Measurements from ENCODE around the gene ABCA9.

Gene ABCA9

GRCh38 chr17:69043098-69043734, 17.5 kb downstream of the ABCA9 start:
- no peaks in the 10 kb centered on the region for H3F3A ChIP-seq (ENCODE audit: insufficient read depth)
- H3K4me3 ChIP-seq (ENCODE audit: insufficient read depth, low read length, poor library complexity, severe bottlenecking): no peak overlapping the region
- no peak overlapping the region for H2AFZ ChIP-seq (ENCODE audit: low read depth, low read length, severe bottlenecking)
- no peak overlapping the region for H3K9ac ChIP-seq (ENCODE audit: low read length)
- no peaks in the 10 kb centered on the region for H3K36me3 ChIP-seq (ENCODE audit: low read length)
- H3K27me3 ChIP-seq (ENCODE audit: low read length): no peaks in the 10 kb centered on the region
- no peaks in the 10 kb centered on the region for H3K79me2 ChIP-seq (ENCODE audit: insufficient read depth, low read length)
- no peaks in the 10 kb centered on the region for H4K20me1 ChIP-seq (ENCODE audit: low read depth, low read length)
- no peaks in the 10 kb centered on the region for H3K9me3 ChIP-seq (ENCODE audit: insufficient read depth, low read length)
- no peak for TF ChIP-seq EZH2phosphoT487 (conservative IDR thresholded peaks at IDR 0.05; ENCODE audit: low read length)
- no peak for TF ChIP-seq CTCF (IDR thresholded peaks at IDR 0.05; ENCODE audit: insufficient read depth, low read length, poor library complexity, severe bottlenecking)
- no peak overlapping the region for H3K4me2 ChIP-seq (ENCODE audit: low read depth, low read length, poor library complexity, severe bottlenecking)
- no peaks in the 10 kb centered on the region for H3K9me2 ChIP-seq (replicated peaks; ENCODE audit: insufficient read depth, low read length)
- H3K27ac ChIP-seq (ENCODE audit: low read depth, low read length): no peak overlapping the region

DNA sequence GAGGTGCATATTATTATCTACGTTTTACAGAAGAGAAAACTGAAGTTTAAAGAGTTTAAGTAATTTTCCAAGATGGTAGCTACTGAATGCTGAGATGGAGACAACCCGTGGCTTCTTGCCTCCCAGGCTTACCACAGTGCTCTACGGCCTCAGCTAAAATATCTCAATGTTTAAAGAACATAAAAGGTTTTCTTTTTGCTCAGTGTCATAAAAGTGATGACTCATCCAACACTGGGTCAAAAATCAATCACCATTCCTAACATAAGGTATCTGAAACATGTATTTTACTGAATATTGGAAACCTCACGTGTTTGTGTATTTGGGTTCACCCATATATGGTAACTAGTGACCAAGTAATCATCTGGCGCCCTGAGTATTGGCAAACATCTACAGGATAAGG, 18.4 kb downstream of the ABCA9 start:
- Histone ChIP-seq H3K9me2 (replicated peaks; ENCODE audit: insufficient read depth, low read length) (no peaks in the 10 kb centered on the region), H3F3A (ENCODE audit: insufficient read depth) (no peaks in the 10 kb centered on the region), H4K20me1 (ENCODE audit: low read depth, low read length) (no peaks in the 10 kb centered on the region), H3K79me2 (ENCODE audit: insufficient read depth, low read length) (no peaks in the 10 kb centered on the region), H3K4me3 (ENCODE audit: insufficient read depth, low read length, poor library complexity, severe bottlenecking) (no peak overlapping the region), H3K27me3 (ENCODE audit: low read length) (no peaks in the 10 kb centered on the region), H3K36me3 (ENCODE audit: low read length) (no peaks in the 10 kb centered on the region), H3K4me2 (ENCODE audit: low read depth, low read length, poor library complexity, severe bottlenecking) (no peak overlapping the region), H3K27ac (ENCODE audit: low read depth, low read length) (no peak overlapping the region), H3K9ac (ENCODE audit: low read length) (no peak overlapping the region), H3K9me3 (ENCODE audit: insufficient read depth, low read length) (no peaks in the 10 kb centered on the region), H2AFZ (ENCODE audit: low read depth, low read length, severe bottlenecking) (no peak overlapping the region)
- TF ChIP-seq CTCF (IDR thresholded peaks at IDR 0.05; ENCODE audit: insufficient read depth, low read length, poor library complexity, severe bottlenecking): no peak
- TF ChIP-seq EZH2phosphoT487 (conservative IDR thresholded peaks at IDR 0.05; ENCODE audit: low read length): no peak

DNA sequence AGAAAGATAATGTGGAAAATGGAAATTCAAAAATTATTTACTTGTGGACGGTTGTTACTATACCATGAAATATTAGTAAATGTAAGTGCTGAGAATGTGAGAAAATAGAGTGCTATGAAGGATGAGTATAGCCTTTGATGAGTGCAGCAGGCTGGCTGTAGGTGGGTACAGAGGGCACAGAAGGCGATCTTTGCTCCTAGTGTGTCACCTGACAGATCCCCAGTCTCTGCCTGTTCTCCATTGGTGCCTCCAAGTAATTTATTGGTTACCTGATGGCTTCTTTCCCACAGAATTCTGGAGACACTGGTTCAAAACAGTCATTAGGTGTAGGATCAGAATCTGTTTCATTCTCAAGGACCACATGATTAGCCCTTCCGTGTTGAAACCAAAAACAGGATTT, 28.9 kb downstream of the ABCA9 start:
- TF ChIP-seq CTCF (IDR thresholded peaks at IDR 0.05; ENCODE audit: insufficient read depth, low read length, poor library complexity, severe bottlenecking) (no peak), EZH2phosphoT487 (conservative IDR thresholded peaks at IDR 0.05; ENCODE audit: low read length) (no peak)
- no peak overlapping the region for H2AFZ ChIP-seq (ENCODE audit: low read depth, low read length, severe bottlenecking)
- H3K27me3 ChIP-seq (ENCODE audit: low read length): no peaks in the 10 kb centered on the region

More for the DNA sequence above, 28.9 kb downstream of the ABCA9 start:
- H3K9me2 ChIP-seq (replicated peaks; ENCODE audit: insufficient read depth, low read length): no peaks in the 10 kb centered on the region
- no peaks in the 10 kb centered on the region for H4K20me1 ChIP-seq (ENCODE audit: low read depth, low read length)
- H3F3A ChIP-seq (ENCODE audit: insufficient read depth): no peaks in the 10 kb centered on the region
- H3K4me3 ChIP-seq (ENCODE audit: insufficient read depth, low read length, poor library complexity, severe bottlenecking): no peak overlapping the region
- no peak overlapping the region for H3K4me2 ChIP-seq (ENCODE audit: low read depth, low read length, poor library complexity, severe bottlenecking)
- H3K9ac ChIP-seq (ENCODE audit: low read length): no peak overlapping the region
- no peaks in the 10 kb centered on the region for H3K9me3 ChIP-seq (ENCODE audit: insufficient read depth, low read length)
- H3K79me2 ChIP-seq (ENCODE audit: insufficient read depth, low read length): no peaks in the 10 kb centered on the region
- H3K27ac ChIP-seq (ENCODE audit: low read depth, low read length): no peak overlapping the region
- H3K36me3 ChIP-seq (ENCODE audit: low read length): no peaks in the 10 kb centered on the region

Data from SU-DHL-6 (cell line).